LoVo (cell line): Measurements from ENCODE around the gene PLEK2.
"Not testable (repeated sequence)": the region's sequence is repeated elsewhere in the genome, so short reads cannot be mapped to it uniquely, and the experiment has no call there.

Source experiments
- DNase-seq: peaks from one replicate; pipeline ENCODE4 v3.0.0-alpha.2; 2016; ENCODE audit warnings: low spot score

The PLEK2 gene

DNA sequence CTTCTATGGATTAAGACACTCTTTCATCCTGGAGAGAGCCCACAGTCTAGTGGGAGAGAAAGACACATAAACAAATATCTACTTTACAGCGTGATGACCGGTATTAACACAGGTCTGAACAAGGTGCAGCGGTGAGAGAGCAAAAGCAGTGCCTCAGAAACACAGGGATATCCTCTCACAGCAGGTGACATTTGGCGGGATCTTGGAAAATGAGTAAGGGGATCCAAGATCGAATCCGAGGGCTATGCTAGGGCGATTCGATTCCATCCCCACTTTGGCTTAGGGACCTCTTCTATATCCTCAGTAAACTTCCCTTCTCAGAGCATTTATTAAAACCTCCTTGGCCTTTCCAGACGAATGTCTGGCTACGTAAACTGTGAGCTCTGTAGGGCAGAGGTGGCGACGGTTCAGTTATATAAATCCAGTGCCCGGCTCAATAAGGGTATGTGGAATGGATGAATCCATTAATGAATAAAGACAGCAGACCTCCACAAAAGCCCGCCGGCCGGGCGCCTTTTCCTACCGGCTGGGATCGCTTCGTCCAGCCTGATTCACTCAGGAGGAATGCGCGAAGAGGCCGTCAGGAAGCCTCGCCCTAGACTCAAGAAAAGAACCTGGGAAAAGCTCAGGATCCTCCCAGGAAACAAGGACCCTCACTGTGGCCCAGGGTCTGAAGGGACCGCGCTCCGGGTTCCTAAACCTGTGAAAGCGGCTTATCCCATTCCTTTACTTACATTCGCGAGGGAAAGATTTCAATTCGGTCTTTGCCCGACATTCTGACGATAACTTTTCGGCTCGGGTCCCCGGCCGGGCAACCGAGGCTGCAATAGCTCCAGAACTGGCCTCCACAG is 52.8 kb downstream of the PLEK2 start:
- DNase-seq = peak; percentile 46

DNA sequence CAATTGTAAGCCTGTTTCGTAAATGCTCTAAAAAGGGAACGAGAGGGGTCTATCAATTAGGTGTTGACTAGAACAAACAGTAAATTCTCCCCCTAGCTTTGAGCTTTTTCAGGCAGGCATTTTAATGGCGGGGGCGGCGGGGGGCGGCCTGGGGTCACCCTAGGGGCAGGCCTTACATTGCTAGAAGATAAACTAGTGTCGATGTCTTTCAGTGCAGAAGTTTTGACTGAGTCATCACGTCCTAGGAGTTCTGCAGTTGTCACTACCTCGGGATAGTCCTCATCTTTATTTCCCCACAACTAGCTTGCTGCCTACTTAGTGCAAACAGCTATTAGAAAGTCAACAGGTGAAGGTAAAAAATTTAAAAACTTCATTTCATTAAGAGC is 54.0 kb downstream of the PLEK2 start:
- DNase-seq = no peak

DNA sequence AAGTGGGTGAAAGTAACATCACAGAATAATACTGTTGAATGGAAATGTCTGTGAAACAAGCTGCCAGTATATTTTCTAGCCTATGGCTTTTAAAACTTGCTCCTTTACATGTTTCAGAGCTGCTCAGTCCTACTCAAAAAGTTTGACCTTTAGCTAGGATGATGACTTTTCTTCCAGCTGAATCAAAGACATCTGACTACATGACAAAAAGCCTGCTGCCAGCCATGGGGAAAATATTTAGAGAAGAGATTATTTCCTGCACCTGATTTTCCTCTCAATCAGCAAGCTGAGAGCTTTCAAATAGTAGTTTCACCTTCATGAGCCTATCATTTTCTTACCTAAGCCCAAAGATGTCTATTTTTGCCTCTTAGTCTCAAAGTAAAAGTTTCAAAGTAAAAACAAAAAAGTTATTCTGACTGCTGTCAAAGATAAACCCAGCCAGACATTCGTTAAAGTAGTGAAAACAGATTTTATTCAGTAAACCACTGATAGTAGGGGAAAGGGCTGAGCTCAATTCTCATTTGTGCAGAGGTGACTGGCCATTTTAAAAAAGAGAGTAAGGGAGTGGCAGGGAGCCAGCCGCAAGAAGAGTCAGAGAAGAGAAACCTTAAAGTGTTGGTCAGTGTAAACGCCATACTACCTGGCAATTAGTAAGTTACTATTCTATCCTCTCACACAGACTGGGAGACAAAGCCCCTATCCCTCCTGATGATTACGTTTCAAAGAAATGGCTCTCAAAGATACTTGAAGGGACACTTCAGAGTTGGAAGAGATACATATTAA is 54.6 kb downstream of the PLEK2 start:
- DNase-seq = no peak

DNA sequence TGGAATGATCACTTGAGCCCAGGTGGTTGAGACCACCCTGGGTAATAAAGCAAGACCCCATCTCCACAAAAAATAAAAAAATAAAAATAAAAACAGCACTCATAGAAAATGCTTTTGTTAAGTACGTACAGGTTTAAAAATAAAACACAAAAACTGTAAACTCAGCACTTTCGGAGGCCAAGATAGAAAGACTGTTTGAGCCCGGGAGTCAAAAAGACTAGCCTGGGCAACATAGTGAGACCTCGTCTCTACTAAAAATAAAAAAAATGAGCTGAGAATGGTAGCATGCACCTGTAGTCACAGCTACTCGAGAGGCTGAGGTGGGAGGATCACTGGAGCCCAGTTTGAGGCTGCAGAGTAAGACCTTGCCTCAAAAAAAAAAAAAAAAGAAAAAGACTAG is 59.9 kb downstream of the PLEK2 start:
- DNase-seq = no peak

DNA sequence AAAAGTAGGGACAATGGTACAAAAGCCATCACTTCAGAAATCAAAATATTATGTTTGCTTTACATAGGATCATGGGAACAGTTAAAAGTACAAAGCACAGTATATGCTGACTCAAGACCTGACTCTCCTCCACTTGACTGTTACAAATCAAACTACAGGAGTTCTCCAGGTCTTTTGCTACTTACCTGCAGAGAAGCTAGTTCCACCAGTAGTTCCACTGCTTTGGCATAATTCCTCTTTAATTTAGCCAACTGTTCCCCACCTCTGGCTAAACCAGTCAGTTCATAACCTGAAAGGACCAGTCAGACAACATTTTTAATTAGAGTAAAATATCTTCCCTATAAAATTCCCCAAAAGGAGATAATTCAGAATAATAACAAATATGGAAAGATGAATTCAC is 66.4 kb downstream of the PLEK2 start:
- DNase-seq = no peak

DNA sequence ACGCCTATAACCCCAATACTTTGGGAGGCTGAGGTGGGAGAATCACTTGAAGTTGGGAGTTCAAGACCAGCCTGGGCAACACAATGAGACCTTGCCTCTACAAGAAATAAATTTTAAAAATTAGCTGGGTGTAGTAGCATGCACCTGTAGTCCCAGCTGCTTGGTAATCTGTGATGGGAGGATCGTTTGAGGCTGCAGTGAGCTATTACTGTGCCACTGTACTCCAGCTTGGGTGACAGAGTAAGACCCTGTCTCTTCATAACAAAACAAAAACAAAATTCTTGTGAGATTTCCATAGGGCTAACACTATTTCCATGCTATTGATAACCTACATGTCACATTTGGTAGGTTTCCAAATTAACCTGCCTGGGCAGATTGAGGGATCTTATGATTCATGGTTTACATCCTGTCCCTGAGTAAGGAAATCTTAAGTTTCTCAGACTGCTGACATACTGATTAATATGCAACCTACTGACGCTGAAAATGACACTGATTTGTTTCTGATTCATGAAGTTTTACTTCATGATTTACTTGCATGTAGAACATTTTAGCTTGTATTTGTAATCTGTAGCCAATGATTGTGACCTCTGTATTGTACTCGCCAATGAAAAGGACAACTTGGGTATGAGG is 68.2 kb downstream of the PLEK2 start:
- DNase-seq = no peak

DNA sequence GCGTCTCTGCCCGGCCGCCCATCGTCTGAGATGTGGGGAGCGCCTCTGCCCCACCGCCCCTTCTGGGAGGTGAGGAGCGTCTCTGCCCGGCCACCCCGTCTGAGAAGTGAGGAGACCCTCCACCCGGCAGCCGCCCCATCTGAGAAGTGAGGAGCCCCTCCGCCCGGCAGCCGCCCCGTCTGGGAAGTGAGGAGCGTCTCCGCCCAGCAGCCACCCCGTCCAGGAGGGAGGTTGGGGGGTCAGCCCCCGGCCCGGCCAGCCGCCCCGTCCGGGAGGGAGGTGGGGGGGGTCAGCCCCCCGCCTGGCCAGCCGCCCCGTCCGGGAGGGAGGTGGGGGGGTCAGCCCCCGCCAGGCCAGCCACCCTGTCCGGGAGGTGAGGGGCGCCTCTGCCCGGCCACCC is 70.7 kb downstream of the PLEK2 start:
- DNase-seq = not testable (repeated sequence)
